ENCODE results near the gene CLRN2.

The CLRN2 gene

DNA sequence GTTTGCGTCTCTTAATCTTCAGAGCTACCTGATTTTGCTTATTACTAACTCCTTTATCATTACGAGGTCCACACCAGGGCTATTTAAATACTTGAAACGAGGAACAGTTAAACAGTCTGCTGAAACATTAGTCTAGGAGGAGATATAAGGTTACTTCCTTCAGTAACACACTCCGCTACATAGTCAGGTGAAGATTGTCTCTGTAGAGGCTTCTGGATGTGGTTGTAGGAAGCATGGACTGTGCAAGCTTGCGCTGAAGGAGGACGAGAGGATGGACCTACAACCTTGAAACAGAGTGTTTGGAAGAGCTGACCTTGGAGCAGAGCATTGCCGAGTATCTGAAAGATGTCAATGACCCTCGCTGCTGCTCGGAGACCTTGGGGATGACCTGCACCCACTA, at the start of gene CLRN2:
TSS of gene CLRN2 (plus strand) at position 301 of the 400 bp plus-strand sequence. CDS start 102 bp downstream, outside the sequence.
- no peak for DNase-seq

DNA sequence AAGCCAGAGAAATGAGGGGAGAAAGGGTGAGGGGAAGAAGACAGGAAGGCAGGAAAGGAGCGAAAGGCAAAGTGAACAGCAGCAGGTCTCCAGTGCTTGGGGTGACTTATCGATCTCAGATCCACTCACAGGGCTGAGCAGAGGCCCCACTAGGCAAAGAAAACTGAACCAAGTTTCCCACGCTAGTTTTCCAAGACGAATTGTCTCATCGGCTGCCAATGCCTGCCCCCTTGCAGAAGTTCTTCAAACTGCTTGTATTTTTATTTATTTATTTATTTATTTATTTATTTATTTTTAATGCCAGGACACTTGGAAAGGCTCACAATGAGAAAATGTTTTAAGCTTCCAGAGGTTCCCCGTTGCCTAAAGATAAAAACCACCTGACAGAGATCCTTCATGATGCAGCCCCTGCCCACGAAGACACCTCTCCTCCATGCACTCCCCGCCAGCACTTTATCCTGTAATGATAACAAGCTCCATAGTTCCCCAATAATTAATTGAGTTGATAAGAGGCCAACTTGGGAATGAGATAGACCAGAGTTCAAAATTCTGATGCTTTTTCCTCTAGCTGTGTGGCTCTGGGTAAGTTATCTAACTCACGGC, 46.2 kb upstream of the CLRN2 start:
- no peak for DNase-seq

DNA sequence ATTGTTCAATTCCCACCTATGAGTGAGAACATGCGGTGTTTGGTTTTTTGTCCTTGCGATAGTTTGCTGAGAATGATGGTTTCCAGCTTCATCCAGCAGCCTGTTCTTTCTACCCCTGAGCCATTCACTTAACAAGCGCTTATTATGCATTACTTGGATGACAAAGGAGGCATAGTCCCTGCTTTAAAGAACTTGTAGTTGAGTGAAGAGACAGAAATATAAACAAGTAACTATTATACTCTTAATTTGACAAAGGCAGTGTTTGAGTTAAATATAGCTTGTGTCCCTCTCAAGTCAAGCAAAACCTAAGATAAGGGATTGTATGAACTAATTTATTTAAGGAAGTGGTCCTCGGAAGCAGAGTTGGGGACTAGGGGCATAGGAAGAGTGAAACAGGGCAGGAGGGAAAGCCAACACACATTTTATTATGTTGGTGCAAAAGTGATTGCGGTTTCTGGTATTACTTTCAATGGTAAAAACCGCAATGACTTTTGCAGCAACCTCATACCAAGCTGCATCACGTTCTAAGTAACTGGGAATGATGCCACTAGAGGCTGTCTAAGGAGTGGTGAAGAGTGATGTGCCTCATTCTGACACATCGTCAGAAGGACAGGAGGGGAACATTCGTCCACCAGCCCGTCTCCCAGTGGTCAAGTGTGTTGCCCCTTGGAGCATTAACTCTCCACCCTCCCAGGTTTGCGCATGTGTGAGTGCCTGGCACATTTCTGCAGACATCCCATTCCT, 44.9 kb upstream of the CLRN2 start:
- no peak for DNase-seq

DNA sequence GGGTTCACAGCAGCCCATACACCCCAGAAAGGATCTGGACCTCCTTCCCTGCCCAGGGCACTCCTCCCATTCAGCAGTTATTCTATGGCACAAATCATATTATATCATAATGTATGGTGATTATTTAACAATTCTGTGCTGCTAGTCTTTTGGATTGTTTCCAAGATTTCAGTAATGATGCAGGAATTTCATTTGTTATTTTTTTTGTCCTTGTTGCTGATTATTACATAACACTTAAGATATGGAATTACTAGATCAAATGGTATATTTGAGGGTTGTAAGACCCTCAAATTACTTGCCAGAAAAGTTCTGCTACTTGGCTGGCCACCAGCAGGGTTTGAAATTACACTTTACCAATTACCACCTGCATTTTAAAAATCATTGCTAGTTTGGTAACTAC, 39.5 kb upstream of the CLRN2 start:
- DNase-seq, result no peak

DNA sequence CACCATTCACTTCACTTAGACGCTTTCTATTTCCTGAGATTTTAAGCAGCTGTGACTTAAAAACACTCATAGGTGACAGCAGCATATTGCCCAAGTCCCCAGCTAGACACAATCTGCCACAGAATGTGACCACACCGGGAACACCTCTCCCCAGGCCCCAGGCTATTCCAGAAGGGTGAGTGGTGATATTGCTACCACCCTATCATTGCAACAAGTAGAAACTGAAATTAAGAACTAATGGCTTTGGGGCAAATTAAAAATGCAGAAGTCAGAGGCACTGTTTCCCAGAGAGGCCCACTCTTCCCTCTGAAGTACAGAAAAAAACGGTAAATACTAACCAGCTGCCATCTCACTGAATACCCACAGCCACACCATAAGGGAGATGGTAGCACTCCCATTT, 38.1 kb upstream of the CLRN2 start:
- DNase-seq, result no peak

DNA sequence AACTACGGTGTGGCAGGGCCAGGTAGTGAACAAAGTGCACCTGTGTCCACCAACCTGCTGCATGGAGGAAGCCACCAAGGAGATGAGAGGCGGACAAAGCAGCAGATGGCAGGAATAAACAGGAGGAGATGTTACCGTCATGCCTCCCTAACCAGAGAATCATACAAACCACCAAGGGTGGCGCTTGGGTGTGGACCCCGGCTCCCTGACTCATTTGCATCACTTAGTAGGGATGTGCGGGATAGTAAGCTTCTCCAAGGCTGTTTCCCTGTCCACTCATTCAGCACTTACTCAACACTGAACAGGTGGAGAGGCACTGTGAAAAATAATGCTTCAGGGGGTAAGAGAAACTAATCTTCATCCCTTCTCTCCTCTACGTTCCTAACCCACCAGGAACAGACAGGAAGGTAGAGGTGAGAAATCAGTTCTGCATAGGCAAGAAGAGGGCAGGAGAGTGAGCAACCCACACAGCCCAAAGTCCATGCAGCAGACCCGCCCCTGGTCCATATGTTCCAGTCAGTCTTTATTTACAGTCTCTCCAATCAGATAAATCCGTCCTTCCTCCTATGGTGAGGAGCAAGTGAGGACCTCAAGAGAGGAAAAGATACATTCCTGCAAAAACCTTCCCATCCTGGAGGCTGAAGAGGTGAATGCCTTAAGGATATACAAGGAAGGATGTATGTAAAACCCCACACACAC, 37.0 kb upstream of the CLRN2 start:
- DNase-seq, result no peak

DNA sequence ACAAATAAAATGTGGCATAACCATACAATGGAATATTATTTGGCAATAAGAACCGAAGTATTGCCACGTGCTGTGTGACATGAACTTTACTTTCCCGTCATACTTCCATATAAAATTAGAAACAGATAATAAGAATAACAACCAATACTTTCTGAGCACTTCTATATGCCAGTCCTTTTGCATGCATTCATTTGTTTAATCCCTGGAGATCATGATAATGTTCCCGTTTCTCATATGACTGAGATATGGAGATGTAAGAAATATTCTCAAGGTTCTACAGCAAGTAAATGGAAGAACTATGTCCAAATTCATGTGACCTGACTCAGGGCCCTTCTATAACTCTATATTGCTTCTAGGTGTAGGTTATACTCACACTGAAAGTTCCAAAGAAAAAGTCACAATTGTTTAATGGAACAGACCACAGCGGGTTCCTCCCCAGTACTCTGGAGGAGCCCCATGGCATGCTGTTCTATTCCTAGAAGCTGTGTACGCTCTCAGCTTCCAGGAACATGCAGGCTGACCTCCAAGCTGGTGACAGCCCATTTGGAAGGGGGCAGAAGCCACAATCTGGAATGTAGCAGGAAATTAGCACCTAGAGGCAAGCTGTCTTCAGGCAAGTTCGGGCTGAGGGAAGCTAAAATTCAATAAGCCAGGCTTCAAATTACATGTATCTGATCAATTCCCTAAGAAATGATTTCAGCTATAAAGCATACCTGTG, 34.6 kb upstream of the CLRN2 start:
- DNase-seq, result no peak

DNA sequence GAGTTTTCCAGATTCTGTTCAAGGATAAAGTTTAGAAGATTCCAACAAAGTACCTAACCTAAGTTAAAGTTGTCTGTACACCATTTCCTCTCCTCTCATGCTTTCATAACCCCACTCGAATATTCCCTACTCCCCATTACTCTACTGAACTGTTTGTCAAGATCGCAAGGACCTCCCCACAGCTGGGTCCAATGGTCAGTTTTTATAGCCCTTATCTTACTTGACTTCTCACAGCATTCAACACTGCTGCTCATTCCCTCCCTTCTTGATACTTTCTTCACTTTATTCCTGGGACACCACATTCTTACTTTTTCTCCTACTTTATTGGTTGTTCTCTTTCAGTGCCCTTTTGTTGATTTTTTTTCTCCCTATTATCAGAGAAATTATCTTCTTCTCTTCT, 34.0 kb upstream of the CLRN2 start:
- no peak for DNase-seq

GRCh38 chr4:17482716-17483115, 32.2 kb upstream of the CLRN2 start:
- no peak for DNase-seq

DNA sequence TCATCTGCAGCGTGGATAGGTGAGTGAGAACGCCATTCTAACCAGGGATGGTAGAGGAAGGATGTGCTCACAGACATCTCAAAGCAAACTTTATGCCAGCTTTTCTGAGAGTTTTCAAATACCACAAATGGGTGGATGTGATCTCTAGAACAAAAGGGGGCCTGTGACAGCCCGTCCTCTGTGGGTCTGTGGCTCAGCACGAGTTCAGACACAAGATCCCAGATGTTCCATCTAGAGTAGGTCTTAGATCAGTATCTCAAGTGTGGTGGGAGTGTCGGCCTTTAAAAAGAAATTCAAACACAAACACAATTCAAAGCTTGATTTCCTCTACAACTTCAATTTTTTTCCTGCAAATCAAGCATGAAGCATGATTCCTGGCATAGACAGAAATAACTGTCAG, 25.8 kb upstream of the CLRN2 start:
- DNase-seq, result no peak

DNA sequence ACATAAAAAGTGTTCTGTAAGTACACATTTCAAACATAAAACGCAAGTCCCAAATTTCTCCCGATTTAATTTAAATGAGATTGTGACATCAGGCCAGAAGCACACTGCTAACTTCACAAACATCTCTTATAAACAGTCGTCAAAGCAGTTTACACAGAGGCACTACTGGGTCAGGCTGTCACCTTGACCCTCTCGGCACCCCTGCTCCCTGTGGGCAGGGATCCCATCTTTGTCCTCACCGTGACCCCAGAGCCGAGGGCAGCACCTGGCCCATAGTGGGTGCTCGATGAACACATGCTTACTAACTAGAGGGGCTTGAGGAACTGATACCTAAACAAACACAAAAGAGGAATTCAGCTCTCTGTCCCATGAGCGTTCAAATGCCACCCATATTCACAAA, 25.2 kb upstream of the CLRN2 start:
- no peak for DNase-seq

DNA sequence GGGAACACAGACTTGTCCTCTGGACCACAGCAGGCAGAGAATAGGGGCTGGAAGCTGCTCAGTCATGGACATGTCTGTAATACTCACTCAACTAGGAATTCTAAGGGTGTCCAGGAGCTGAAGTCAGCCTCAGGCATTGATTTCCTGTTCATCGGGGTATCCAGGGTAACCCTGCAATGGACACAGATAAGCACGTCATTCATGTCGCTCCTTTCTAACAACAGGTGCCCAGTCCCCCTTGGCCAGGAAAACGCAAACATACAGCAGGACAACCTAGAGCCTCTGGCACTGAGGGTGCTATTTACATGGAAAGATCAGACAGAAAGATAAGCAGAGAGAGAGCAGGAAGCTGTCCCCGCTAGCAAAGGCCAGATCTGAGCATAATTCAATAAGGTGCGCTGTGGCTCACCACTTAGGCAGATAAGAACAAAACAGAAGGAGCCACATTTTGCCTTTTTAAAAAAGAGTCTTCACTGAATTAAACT, 24.3 kb upstream of the CLRN2 start:
- DNase-seq, result no peak

GRCh38 chr4:17491196-17491595, 23.8 kb upstream of the CLRN2 start:
- no peak for DNase-seq

- DNase-seq, result no peak
Measured at GRCh38 chr4:17492058-17492741, 22.8 kb upstream of the CLRN2 start.

DNA sequence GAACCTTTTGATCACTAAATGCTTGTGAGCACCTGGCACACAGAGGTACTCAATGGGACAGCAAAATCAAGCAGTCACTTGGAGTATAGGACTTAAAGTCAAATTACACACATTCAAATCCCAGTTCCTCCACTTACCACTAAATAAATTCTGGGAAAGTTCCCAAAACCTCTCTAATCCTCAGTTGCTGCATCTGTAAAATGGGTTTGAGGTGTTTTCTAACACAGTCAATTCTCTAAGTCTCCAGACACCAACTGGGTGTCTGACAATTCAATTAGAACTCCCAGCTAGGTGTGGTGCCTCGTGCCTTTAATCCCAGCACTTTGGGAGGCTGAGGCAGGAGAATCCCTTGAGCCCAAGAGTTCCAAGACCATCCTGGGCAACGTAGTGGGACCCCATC, 22.1 kb upstream of the CLRN2 start:
- DNase-seq, result no peak

- no peak for DNase-seq
Measured at GRCh38 chr4:17493619-17494018, 21.3 kb upstream of the CLRN2 start.

GRCh38 chr4:17494258-17495190, 20.4 kb upstream of the CLRN2 start:
- no peak for DNase-seq

- no peak for DNase-seq
Measured at GRCh38 chr4:17497890-17498523, 17.0 kb upstream of the CLRN2 start.

DNA sequence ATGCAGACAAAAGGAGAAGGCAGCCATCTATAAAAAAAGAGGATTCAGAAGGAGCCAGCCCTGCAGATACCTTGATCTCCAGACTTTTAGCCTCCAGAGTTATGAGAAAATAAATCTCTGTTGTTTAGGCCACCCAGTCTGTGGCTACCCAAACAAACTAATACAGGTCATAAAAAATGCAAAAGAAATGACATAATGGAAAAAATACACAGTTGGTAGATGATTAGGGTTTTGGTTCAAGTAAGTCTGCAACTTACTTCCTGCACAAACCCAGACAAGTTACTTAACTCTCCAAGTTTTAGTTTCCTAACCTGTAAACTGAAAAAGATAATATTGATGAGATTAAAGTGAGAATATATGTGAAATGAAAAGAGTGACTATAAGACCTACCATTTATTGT, 14.4 kb upstream of the CLRN2 start:
- no peak for DNase-seq

- DNase-seq, result no peak
Measured at GRCh38 chr4:17502756-17503155, 12.2 kb upstream of the CLRN2 start.

GRCh38 chr4:17504081-17504480, 10.9 kb upstream of the CLRN2 start:
- no peak for DNase-seq
